Measurements from ENCODE around the gene C10orf67.

DNA sequence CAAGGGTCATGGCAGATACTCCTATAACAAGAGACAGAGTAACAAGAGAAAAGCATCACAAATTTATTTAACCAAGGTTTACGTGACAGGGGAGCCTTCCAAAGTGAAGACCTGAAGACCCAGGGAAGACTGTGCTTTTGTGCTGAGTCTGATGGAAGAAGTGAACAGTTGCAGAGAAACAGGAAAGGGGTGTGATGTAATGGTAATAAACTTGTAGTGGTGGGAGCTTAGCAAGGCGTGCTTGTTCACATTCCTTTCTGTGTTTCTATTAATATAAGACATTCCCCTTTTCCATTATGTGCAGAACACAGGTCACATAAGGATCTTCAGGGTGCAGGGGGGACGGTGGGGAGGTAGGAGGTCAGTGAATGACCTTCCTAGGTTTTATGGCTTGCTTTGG, 25.5 kb upstream of the C10orf67 start:
- TF ChIP-seq, protein P1, sequence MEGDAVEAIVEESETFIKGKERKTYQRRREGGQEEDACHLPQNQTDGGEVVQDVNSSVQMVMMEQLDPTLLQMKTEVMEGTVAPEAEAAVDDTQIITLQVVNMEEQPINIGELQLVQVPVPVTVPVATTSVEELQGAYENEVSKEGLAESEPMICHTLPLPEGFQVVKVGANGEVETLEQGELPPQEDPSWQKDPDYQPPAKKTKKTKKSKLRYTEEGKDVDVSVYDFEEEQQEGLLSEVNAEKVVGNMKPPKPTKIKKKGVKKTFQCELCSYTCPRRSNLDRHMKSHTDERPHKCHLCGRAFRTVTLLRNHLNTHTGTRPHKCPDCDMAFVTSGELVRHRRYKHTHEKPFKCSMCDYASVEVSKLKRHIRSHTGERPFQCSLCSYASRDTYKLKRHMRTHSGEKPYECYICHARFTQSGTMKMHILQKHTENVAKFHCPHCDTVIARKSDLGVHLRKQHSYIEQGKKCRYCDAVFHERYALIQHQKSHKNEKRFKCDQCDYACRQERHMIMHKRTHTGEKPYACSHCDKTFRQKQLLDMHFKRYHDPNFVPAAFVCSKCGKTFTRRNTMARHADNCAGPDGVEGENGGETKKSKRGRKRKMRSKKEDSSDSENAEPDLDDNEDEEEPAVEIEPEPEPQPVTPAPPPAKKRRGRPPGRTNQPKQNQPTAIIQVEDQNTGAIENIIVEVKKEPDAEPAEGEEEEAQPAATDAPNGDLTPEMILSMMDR (conservative IDR thresholded peaks at IDR 0.05; ENCODE audit: low read depth in 2 of 2), result no peak
- TF ChIP-seq, protein P2, sequence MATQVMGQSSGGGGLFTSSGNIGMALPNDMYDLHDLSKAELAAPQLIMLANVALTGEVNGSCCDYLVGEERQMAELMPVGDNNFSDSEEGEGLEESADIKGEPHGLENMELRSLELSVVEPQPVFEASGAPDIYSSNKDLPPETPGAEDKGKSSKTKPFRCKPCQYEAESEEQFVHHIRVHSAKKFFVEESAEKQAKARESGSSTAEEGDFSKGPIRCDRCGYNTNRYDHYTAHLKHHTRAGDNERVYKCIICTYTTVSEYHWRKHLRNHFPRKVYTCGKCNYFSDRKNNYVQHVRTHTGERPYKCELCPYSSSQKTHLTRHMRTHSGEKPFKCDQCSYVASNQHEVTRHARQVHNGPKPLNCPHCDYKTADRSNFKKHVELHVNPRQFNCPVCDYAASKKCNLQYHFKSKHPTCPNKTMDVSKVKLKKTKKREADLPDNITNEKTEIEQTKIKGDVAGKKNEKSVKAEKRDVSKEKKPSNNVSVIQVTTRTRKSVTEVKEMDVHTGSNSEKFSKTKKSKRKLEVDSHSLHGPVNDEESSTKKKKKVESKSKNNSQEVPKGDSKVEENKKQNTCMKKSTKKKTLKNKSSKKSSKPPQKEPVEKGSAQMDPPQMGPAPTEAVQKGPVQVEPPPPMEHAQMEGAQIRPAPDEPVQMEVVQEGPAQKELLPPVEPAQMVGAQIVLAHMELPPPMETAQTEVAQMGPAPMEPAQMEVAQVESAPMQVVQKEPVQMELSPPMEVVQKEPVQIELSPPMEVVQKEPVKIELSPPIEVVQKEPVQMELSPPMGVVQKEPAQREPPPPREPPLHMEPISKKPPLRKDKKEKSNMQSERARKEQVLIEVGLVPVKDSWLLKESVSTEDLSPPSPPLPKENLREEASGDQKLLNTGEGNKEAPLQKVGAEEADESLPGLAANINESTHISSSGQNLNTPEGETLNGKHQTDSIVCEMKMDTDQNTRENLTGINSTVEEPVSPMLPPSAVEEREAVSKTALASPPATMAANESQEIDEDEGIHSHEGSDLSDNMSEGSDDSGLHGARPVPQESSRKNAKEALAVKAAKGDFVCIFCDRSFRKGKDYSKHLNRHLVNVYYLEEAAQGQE (IDR thresholded peaks at IDR 0.05; ENCODE audit: unreplicated experiment), result no peak
- no peak for TF ChIP-seq JUNB (IDR thresholded peaks at IDR 0.05; ENCODE audit: unreplicated experiment)
- no peak for TF ChIP-seq POLR2AphosphoS5 (IDR thresholded peaks at IDR 0.05; ENCODE audit: low read depth)
- TF ChIP-seq, protein P3, sequence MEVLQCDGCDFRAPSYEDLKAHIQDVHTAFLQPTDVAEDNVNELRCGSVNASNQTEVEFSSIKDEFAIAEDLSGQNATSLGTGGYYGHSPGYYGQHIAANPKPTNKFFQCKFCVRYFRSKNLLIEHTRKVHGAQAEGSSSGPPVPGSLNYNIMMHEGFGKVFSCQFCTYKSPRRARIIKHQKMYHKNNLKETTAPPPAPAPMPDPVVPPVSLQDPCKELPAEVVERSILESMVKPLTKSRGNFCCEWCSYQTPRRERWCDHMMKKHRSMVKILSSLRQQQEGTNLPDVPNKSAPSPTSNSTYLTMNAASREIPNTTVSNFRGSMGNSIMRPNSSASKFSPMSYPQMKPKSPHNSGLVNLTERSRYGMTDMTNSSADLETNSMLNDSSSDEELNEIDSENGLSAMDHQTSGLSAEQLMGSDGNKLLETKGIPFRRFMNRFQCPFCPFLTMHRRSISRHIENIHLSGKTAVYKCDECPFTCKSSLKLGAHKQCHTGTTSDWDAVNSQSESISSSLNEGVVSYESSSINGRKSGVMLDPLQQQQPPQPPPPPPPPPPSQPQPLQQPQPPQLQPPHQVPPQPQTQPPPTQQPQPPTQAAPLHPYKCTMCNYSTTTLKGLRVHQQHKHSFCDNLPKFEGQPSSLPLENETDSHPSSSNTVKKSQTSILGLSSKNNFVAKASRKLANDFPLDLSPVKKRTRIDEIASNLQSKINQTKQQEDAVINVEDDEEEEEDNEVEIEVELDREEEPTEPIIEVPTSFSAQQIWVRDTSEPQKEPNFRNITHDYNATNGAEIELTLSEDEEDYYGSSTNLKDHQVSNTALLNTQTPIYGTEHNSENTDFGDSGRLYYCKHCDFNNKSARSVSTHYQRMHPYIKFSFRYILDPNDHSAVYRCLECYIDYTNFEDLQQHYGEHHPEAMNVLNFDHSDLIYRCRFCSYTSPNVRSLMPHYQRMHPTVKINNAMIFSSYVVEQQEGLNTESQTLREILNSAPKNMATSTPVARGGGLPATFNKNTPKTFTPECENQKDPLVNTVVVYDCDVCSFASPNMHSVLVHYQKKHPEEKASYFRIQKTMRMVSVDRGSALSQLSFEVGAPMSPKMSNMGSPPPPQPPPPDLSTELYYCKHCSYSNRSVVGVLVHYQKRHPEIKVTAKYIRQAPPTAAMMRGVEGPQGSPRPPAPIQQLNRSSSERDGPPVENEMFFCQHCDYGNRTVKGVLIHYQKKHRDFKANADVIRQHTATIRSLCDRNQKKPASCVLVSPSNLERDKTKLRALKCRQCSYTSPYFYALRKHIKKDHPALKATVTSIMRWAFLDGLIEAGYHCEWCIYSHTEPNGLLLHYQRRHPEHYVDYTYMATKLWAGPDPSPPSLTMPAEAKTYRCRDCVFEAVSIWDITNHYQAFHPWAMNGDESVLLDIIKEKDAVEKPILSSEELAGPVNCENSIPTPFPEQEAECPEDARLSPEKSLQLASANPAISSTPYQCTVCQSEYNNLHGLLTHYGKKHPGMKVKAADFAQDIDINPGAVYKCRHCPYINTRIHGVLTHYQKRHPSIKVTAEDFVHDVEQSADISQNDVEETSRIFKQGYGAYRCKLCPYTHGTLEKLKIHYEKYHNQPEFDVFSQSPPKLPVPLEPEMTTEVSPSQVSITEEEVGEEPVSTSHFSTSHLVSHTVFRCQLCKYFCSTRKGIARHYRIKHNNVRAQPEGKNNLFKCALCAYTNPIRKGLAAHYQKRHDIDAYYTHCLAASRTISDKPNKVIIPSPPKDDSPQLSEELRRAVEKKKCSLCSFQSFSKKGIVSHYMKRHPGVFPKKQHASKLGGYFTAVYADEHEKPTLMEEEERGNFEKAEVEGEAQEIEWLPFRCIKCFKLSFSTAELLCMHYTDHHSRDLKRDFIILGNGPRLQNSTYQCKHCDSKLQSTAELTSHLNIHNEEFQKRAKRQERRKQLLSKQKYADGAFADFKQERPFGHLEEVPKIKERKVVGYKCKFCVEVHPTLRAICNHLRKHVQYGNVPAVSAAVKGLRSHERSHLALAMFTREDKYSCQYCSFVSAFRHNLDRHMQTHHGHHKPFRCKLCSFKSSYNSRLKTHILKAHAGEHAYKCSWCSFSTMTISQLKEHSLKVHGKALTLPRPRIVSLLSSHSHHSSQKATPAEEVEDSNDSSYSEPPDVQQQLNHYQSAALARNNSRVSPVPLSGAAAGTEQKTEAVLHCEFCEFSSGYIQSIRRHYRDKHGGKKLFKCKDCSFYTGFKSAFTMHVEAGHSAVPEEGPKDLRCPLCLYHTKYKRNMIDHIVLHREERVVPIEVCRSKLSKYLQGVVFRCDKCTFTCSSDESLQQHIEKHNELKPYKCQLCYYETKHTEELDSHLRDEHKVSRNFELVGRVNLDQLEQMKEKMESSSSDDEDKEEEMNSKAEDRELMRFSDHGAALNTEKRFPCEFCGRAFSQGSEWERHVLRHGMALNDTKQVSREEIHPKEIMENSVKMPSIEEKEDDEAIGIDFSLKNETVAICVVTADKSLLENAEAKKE (CRISPR knock-in tag; IDR thresholded peaks at IDR 0.05), result no peak
- TF ChIP-seq EZH2 (IDR thresholded peaks at IDR 0.05; ENCODE audit: low read depth, unreplicated experiment), result no peak
- TF ChIP-seq EZH2phosphoT487 (IDR thresholded peaks at IDR 0.05; ENCODE audit: unreplicated experiment), result no peak
- TF ChIP-seq, protein P4, sequence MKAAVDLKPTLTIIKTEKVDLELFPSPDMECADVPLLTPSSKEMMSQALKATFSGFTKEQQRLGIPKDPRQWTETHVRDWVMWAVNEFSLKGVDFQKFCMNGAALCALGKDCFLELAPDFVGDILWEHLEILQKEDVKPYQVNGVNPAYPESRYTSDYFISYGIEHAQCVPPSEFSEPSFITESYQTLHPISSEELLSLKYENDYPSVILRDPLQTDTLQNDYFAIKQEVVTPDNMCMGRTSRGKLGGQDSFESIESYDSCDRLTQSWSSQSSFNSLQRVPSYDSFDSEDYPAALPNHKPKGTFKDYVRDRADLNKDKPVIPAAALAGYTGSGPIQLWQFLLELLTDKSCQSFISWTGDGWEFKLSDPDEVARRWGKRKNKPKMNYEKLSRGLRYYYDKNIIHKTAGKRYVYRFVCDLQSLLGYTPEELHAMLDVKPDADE (IDR thresholded peaks at IDR 0.05), result no peak
- no peak for TF ChIP-seq NANOG (IDR thresholded peaks at IDR 0.05; ENCODE audit: borderline replicate concordance)
- no peak for TF ChIP-seq CREB1 (CRISPR knock-in tag; IDR thresholded peaks at IDR 0.05; ENCODE audit: low read depth)
- no peak for TF ChIP-seq STAT1 (IDR thresholded peaks at IDR 0.05; ENCODE audit: unreplicated experiment)
- no peak for TF ChIP-seq ZNF331 (CRISPR knock-in tag; IDR thresholded peaks at IDR 0.05; ENCODE audit: low read depth)
- no peak for TF ChIP-seq ZNF114 (CRISPR knock-in tag; IDR thresholded peaks at IDR 0.05)
